ENCODE data around the gene TAF1D. TPM values are rescaled to one million over a fixed set of nuclear protein-coding genes. Genes with fewer than 3 reads are reported as not detected.

Gene TAF1D
- total RNA-seq, 1 experiment from 2014 or later, result 158 TPM

- peaks cover 59% of the 10 kb centered on the region for H3K36me3 ChIP-seq (ENCODE audit: low read depth)
- peak overlapping the region; percentile 16; the same call in 1 of the 2 replicates for H3K27ac ChIP-seq
- DNase-seq, result no peak
- H4K20me1 ChIP-seq (ENCODE audit: insufficient read depth), result no peaks in the 10 kb centered on the region
- H2AFZ ChIP-seq, result no peak overlapping the region
- H3K79me2 ChIP-seq (ENCODE audit: low read depth), result no peaks in the 10 kb centered on the region
- BruUV-seq (replicated peaks), result no TSS peak
- no peaks in the 10 kb centered on the region for H3K27me3 ChIP-seq (ENCODE audit: insufficient read depth, low read depth)
- ChIA-PET CTCF (no interaction called here), POLR2A (ENCODE audit: unreplicated experiment) (no interaction called here)
- H3K4me2 ChIP-seq, result no peak overlapping the region
- H3F3A ChIP-seq (ENCODE audit: insufficient read depth, low read depth), result no peaks in the 10 kb centered on the region
- TF ChIP-seq CTCF (conservative IDR thresholded peaks at IDR 0.05), result no peak
- TF ChIP-seq EZH2 (IDR thresholded peaks at IDR 0.05; ENCODE audit: low read depth), result no peak
- H3K9me2 ChIP-seq (ENCODE audit: insufficient read depth), result no peaks in the 10 kb centered on the region
- no peak overlapping the region for H3K4me3 ChIP-seq
- intact Hi-C loops (cut with micrococcal nuclease; ENCODE audit: unreplicated experiment), result no loop called here
- no peaks in the 10 kb centered on the region for H3K9me3 ChIP-seq (ENCODE audit: insufficient read depth, low read depth)
- H3K4me1 ChIP-seq (replicated peaks; ENCODE audit: insufficient read depth), result no peaks in the 10 kb centered on the region
These were observed 54.5 kb downstream of the TAF1D start for GRCh38 chr11:93686812-93687211.

- no peak for TF ChIP-seq CTCF (conservative IDR thresholded peaks at IDR 0.05)
- no peak for TF ChIP-seq EZH2 (IDR thresholded peaks at IDR 0.05; ENCODE audit: low read depth)
- Histone ChIP-seq H3K36me3 (ENCODE audit: low read depth) (peaks cover 57% of the 10 kb centered on the region), H3K9me2 (ENCODE audit: insufficient read depth) (no peaks in the 10 kb centered on the region), H3K4me2 (no peak overlapping the region), H3K27ac (peak overlapping the region; percentile 16; the same call in 1 of the 2 replicates), H3K9me3 (ENCODE audit: insufficient read depth, low read depth) (no peaks in the 10 kb centered on the region), H3K4me3 (no peak overlapping the region), H3K4me1 (replicated peaks; ENCODE audit: insufficient read depth) (no peaks in the 10 kb centered on the region), H3F3A (ENCODE audit: insufficient read depth, low read depth) (no peaks in the 10 kb centered on the region), H4K20me1 (ENCODE audit: insufficient read depth) (no peaks in the 10 kb centered on the region), H3K79me2 (ENCODE audit: low read depth) (no peaks in the 10 kb centered on the region), H2AFZ (no peak overlapping the region), H3K27me3 (ENCODE audit: insufficient read depth, low read depth) (no peaks in the 10 kb centered on the region)
- CTCF ChIA-PET, result no interaction called here
- POLR2A ChIA-PET (ENCODE audit: unreplicated experiment), result no interaction called here
- DNase-seq, result no peak
- no TSS peak for BruUV-seq (replicated peaks)
- intact Hi-C loops (cut with micrococcal nuclease; ENCODE audit: unreplicated experiment), result no loop called here
These were observed 55.1 kb downstream of the TAF1D start for GRCh38 chr11:93686226-93686625.

Small RNA genes within 50 kb of the gene (microRNA-seq; reads per million reads assigned to microRNA genes)
- gene MIR1304 (ENCODE audit: borderline number of aligned reads, borderline replicate concordance), result 14.1 reads per million, percentile 25 among the genes with 10 or more reads in this experiment

Other genes starting within 250 kb of the TAF1D start
- gene SMCO4, start 198.1 kb downstream of the TAF1D start, total RNA-seq (2021), result 19.6 and 23.0 TPM in 2 replicates
- gene CEP295, start 79.8 kb downstream of the TAF1D start, total RNA-seq (2021), result 13.0 and 15.0 TPM in 2 replicates
- 35.6 and 37.2 TPM in 2 replicates for gene C11orf54, start 177 bp upstream of the TAF1D start, total RNA-seq (2021)
- 26.9 and 37.4 TPM in 2 replicates for gene MED17, start 42.8 kb upstream of the TAF1D start, total RNA-seq (2021)
- gene VSTM5, start 109.1 kb upstream of the TAF1D start, total RNA-seq (2021), result 0.81 and 1.2 TPM in 2 replicates

All from PC-9 (cell line).